ENCODE data around the gene TFB1M.

GRCh38 chr6:155303361-155303870 lies 10.9 kb downstream of the TFB1M start:
- TF ChIP-seq, protein P1, sequence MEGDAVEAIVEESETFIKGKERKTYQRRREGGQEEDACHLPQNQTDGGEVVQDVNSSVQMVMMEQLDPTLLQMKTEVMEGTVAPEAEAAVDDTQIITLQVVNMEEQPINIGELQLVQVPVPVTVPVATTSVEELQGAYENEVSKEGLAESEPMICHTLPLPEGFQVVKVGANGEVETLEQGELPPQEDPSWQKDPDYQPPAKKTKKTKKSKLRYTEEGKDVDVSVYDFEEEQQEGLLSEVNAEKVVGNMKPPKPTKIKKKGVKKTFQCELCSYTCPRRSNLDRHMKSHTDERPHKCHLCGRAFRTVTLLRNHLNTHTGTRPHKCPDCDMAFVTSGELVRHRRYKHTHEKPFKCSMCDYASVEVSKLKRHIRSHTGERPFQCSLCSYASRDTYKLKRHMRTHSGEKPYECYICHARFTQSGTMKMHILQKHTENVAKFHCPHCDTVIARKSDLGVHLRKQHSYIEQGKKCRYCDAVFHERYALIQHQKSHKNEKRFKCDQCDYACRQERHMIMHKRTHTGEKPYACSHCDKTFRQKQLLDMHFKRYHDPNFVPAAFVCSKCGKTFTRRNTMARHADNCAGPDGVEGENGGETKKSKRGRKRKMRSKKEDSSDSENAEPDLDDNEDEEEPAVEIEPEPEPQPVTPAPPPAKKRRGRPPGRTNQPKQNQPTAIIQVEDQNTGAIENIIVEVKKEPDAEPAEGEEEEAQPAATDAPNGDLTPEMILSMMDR (IDR thresholded peaks at IDR 0.05), result no peak
- TF ChIP-seq EP300 (IDR thresholded peaks at IDR 0.05), result no peak
- TF ChIP-seq POLR2A (IDR thresholded peaks at IDR 0.05), result no peak

Measured in ovary (tissue), 3 donors.